H1 (cell line): ENCODE measurements around the gene MMP26. TPM values are rescaled to one million over a fixed set of nuclear protein-coding genes. Genes with fewer than 3 reads are reported as not detected.

ENCODE experiments used
- CTCF ChIA-PET: fragments of 300-600 bp; sonication (Branson Sonifier 250); formaldehyde crosslinking; loops from one replicate; lab custom pipeline; 2021; ENCODE audit not compliant: partially characterized antibody; lab: Charles Lee
- POLR2A ChIA-PET: fragments of 300-600 bp; sonication (Branson Sonifier 250); formaldehyde crosslinking; loops from one replicate; lab custom pipeline; 2021; ENCODE audit warnings: inconsistent platforms; ENCODE audit not compliant: partially characterized antibody; lab: Charles Lee
- DNase-seq, 2 experiments: peaks; one replicate each; pipeline versions ENCODE4 v3.0.0 to v3.0.0-alpha.2; 2010 to 2022; ENCODE audit warnings: low spot score in 2 of 2, low read depth in 1 of 2, mixed read lengths in 1 of 2
- FAIRE-seq: peaks from 2 replicates; lab custom pipeline; 2011; peaks lifted over from hg19 to GRCh38; lab: Jason Lieb, UNC
- H2AFZ ChIP-seq: 2 replicates; pipeline ENCODE4 v1.8.1; 2012; ENCODE audit warnings: low read length, inconsistent platforms
- H2AK5ac ChIP-seq: 2 replicates; pipeline ENCODE4 v1.6.1; 2013; ENCODE audit warnings: low read depth, low read length
- H2BK120ac ChIP-seq: replicated peaks from 2 replicates; pipeline ENCODE3; 2013; ENCODE audit warnings: low read depth, low read length, inconsistent platforms
- H2BK12ac ChIP-seq: 2 replicates; pipeline ENCODE4 v1.6.1; 2013; ENCODE audit warnings: low read depth, low read length
- H2BK15ac ChIP-seq: 2 replicates; pipeline ENCODE4 v1.6.1; 2013; ENCODE audit warnings: low read length
- H2BK20ac ChIP-seq: 2 replicates; pipeline ENCODE4 v1.6.1; 2013; ENCODE audit warnings: low read length
- H2BK5ac ChIP-seq: 2 replicates; pipeline ENCODE4 v1.6.1; 2013; ENCODE audit warnings: low read depth, low read length
- H3K14ac ChIP-seq: 2 replicates; pipeline ENCODE4 v1.6.1; 2013; ENCODE audit warnings: inconsistent platforms; ENCODE audit not compliant: insufficient read length
- H3K18ac ChIP-seq: 2 replicates; pipeline ENCODE4 v1.6.1; 2013; ENCODE audit warnings: low read length; ENCODE audit errors: extremely low read depth
- H3K23ac ChIP-seq: 2 replicates; pipeline ENCODE4 v1.6.1; 2013; ENCODE audit warnings: inconsistent platforms; ENCODE audit not compliant: insufficient read length
- H3K23me2 ChIP-seq: 2 replicates; pipeline ENCODE4 v1.6.1; 2013; ENCODE audit warnings: low read depth, low read length
- H3K27ac ChIP-seq: 2 replicates; pipeline ENCODE4 v1.6.1; 2011; ENCODE audit warnings: low read depth, low read length, inconsistent platforms
- H3K27me3 ChIP-seq, 4 experiments: replicated peaks in 1 of 4; 1 replicate in 1 of 4; 2 replicates in 3 of 4; pipeline versions ENCODE4 v1.6.1 to v1.8.1; 2011 to 2013; ENCODE audit warnings: low read length in 3 of 4, mild to moderate bottlenecking in 3 of 4, inconsistent platforms in 2 of 4, mixed read lengths in 2 of 4, moderate library complexity in 1 of 4; ENCODE audit not compliant: control insufficient read depth in 3 of 4, insufficient read depth in 3 of 4; ENCODE audit errors: extremely low read depth in 1 of 4
- H3K36me3 ChIP-seq, 4 experiments: 2 replicates each; pipeline versions ENCODE4 v1.6.1 to v1.8.1; 2011 to 2013; ENCODE audit warnings: mild to moderate bottlenecking in 4 of 4, low read length in 3 of 4, moderate library complexity in 2 of 4, control low read depth in 1 of 4, inconsistent platforms in 1 of 4; ENCODE audit not compliant: insufficient read depth in 4 of 4, control insufficient read depth in 2 of 4
- H3K4ac ChIP-seq: replicated peaks from 2 replicates; pipeline ENCODE3; 2013; ENCODE audit warnings: low read length, low read depth, mixed read lengths, inconsistent platforms; ENCODE audit not compliant: insufficient read length
- H3K4me1 ChIP-seq, 4 experiments: replicated peaks in 1 of 4; 1 replicate in 1 of 4; 2 replicates in 3 of 4; pipeline versions ENCODE4 v1.6.1 to v1.8.1; 2011 to 2013; ENCODE audit warnings: low read length in 3 of 4, inconsistent platforms in 2 of 4, mixed read lengths in 1 of 4; ENCODE audit not compliant: insufficient read depth in 4 of 4, control insufficient read depth in 3 of 4
- H3K4me2 ChIP-seq, 2 experiments: 2 replicates each; pipeline versions ENCODE4 v1.6.1 to v1.8.1; 2011 to 2013; ENCODE audit warnings: low read depth in 2 of 2, low read length in 2 of 2, control low read depth in 1 of 2, inconsistent platforms in 1 of 2, mild to moderate bottlenecking in 1 of 2; ENCODE audit not compliant: insufficient read depth in 1 of 2
- H3K4me3 ChIP-seq, 4 experiments: fragments of 200-600, 300-600 bp in 1 of 4; sonication (generic), shearing (Covaris generic), sonication (Bioruptor Twin) in 1 of 4; 2 replicates each; pipeline versions ENCODE4 v1.5.1 to v1.8.1; 2011 to 2016; ENCODE audit warnings: low read length in 4 of 4, low read depth in 3 of 4, control low read depth in 2 of 4, inconsistent platforms in 2 of 4, mild to moderate bottlenecking in 2 of 4, mixed read lengths in 1 of 4, moderate library complexity in 1 of 4; ENCODE audit not compliant: insufficient read depth in 2 of 4; ENCODE audit errors: extremely low read depth in 1 of 4
- H3K56ac ChIP-seq: replicated peaks from 2 replicates; pipeline ENCODE3; 2013; ENCODE audit warnings: low read depth, mild to moderate bottlenecking, mixed read lengths, low read length, inconsistent platforms; ENCODE audit not compliant: insufficient read length
- H3K79me1 ChIP-seq: 2 replicates; pipeline ENCODE4 v1.6.1; 2013; ENCODE audit warnings: low read depth, low read length, control low read depth
- H3K79me2 ChIP-seq, 2 experiments: 2 replicates each; pipeline versions ENCODE4 v1.6.1 to v1.8.1; 2012 to 2013; ENCODE audit warnings: low read length in 2 of 2, mild to moderate bottlenecking in 2 of 2, inconsistent platforms in 1 of 2; ENCODE audit not compliant: insufficient read depth in 2 of 2, control insufficient read depth in 1 of 2
- H3K9ac ChIP-seq, 4 experiments: replicated peaks in 1 of 4; 1 replicate in 1 of 4; 2 replicates in 3 of 4; pipeline versions ENCODE4 v1.6.1 to v1.8.1; 2011 to 2013; ENCODE audit warnings: low read depth in 3 of 4, low read length in 3 of 4, control low read depth in 2 of 4, mild to moderate bottlenecking in 2 of 4, moderate library complexity in 2 of 4, inconsistent platforms in 1 of 4; ENCODE audit errors: extremely low read depth in 1 of 4
- H3K9me3 ChIP-seq, 2 experiments: 2 replicates each; pipeline versions ENCODE4 v1.6.1 to v1.8.1; 2012 to 2013; ENCODE audit warnings: mild to moderate bottlenecking in 2 of 2, moderate library complexity in 2 of 2, control low read depth in 1 of 2, inconsistent platforms in 1 of 2, low read depth in 1 of 2, low read length in 1 of 2, mixed read lengths in 1 of 2; ENCODE audit not compliant: insufficient read depth in 2 of 2
- H4K20me1 ChIP-seq, 2 experiments: replicated peaks in 1 of 2; 2 replicates each; pipeline versions ENCODE3 to v1.8.1; 2011 to 2013; ENCODE audit warnings: inconsistent platforms in 2 of 2, low read length in 2 of 2, mild to moderate bottlenecking in 1 of 2; ENCODE audit not compliant: insufficient read depth in 2 of 2, control insufficient read depth in 1 of 2
- H4K5ac ChIP-seq: 2 replicates; pipeline ENCODE4 v1.6.1; 2013; ENCODE audit warnings: low read length, low read depth, mixed read lengths, inconsistent platforms; ENCODE audit not compliant: insufficient read length
- H4K8ac ChIP-seq: 2 replicates; pipeline ENCODE4 v1.8.0; 2013; ENCODE audit warnings: mild to moderate bottlenecking, moderate library complexity, low read length, inconsistent platforms; ENCODE audit not compliant: insufficient read depth; ENCODE audit errors: extremely low read depth
- H4K91ac ChIP-seq: replicated peaks from 2 replicates; pipeline ENCODE3; 2013; ENCODE audit warnings: low read length, mixed read lengths, inconsistent platforms; ENCODE audit not compliant: insufficient read length
- CBX5 ChIP-seq: fragments of 300-800, 300-1000 bp; sonication (generic); IDR thresholded peaks from 2 replicates; pipeline ENCODE4 v1.7.1; 2016; ENCODE audit warnings: antibody characterized with exemption, low read length, low read depth
- CHD1 ChIP-seq: IDR thresholded peaks from 2 replicates; pipeline ENCODE4 v1.6.1; 2012; ENCODE audit warnings: low read depth, low read length, improper control_type of control experiment
- CHD2 ChIP-seq: IDR thresholded peaks from 2 replicates; pipeline ENCODE4 v1.6.1; 2012; ENCODE audit warnings: low read length, improper control_type of control experiment
- CREB1 ChIP-seq: IDR thresholded peaks from 2 replicates; pipeline ENCODE4 v1.6.1; 2012; ENCODE audit warnings: inconsistent platforms
- CTBP2 ChIP-seq: IDR thresholded peaks from 2 replicates; pipeline ENCODE4 v1.7.0; 2011; ENCODE audit warnings: borderline replicate concordance, mild to moderate bottlenecking, moderate library complexity, mixed read lengths, low read length; ENCODE audit not compliant: insufficient read depth, insufficient read length
- GTF2F1 ChIP-seq: IDR thresholded peaks from 2 replicates; pipeline ENCODE4 v1.6.1; 2012; ENCODE audit warnings: low read depth, low read length, improper control_type of control experiment, borderline replicate concordance
- HDAC6 ChIP-seq: IDR thresholded peaks from one replicate; pipeline ENCODE4 v1.7.1; 2012; ENCODE audit warnings: low read depth, mild to moderate bottlenecking, inconsistent platforms, low read length, moderate library complexity
- NANOG ChIP-seq: IDR thresholded peaks from 2 replicates; pipeline ENCODE4 v1.6.1; 2011; ENCODE audit warnings: low read length, low read depth, mild to moderate bottlenecking, inconsistent platforms; ENCODE audit not compliant: insufficient read depth, poor library complexity, severe bottlenecking
- POLR2A ChIP-seq, 2 experiments: IDR thresholded peaks; 1 replicate in 1 of 2; 2 replicates in 1 of 2; pipeline ENCODE4 v1.6.1; 2011; ENCODE audit warnings: low read depth in 2 of 2, low read length in 2 of 2, mild to moderate bottlenecking in 2 of 2; ENCODE audit errors: control extremely low read depth in 1 of 2
- POU5F1 ChIP-seq: IDR thresholded peaks from 2 replicates; pipeline ENCODE4 v1.6.1; 2011; ENCODE audit warnings: low read depth, mild to moderate bottlenecking, low read length, moderate library complexity
- SAP30 ChIP-seq: fragments of 300-600 bp; sonication (generic); IDR thresholded peaks from 2 replicates; pipeline ENCODE4 v1.7.1; 2012; ENCODE audit warnings: low read length, moderate library complexity, mild to moderate bottlenecking, inconsistent platforms; ENCODE audit not compliant: insufficient read depth, insufficient replicate concordance
- SRF ChIP-seq: IDR thresholded peaks from 2 replicates; pipeline ENCODE4 v1.6.1; 2011; ENCODE audit warnings: mild to moderate bottlenecking, low read depth, low read length, moderate library complexity
- ZNF274 ChIP-seq: IDR thresholded peaks from 2 replicates; pipeline ENCODE4 v1.7.0; 2012; ENCODE audit warnings: low read length, borderline replicate concordance; ENCODE audit errors: extremely low read depth
- WGBS, 2 experiments: shearing (Covaris generic) in 1 of 2; methylation state at CpG; one replicate each; pipeline versions ENCODE4 v1.1.6 to v1.1.7; 2013 to 2015; ENCODE audit warnings: low lambda C conversion rate in 2 of 2, mixed read lengths in 2 of 2, inconsistent platforms in 1 of 2, low coverage in 1 of 2, missing lambda C conversion rate in 1 of 2; ENCODE audit not compliant: insufficient replicate concordance in 2 of 2, insufficient coverage in 1 of 2, insufficient read length in 1 of 2; ENCODE audit errors: extremely low coverage in 1 of 2, missing lambda C conversion rate in 1 of 2; 5-methylcytosine and 5-hydroxymethylcytosine counted together
- polyA plus RNA-seq, 7 experiments: library from polyadenylated mRNA; depleted of rRNA in 3 of 7; stranded (reverse) in 5 of 7; unstranded in 2 of 7; fragments of >200 nt in 5 of 7; fragments of 200-250 nt in 2 of 7; gene quantifications; 1 replicate in 5 of 7; 2 replicates in 1 of 7; 4 replicates in 1 of 7; pipeline versions ENCODE4 v1.2.1 to v1.2.3, GENCODE V29; 2011 to 2013; ENCODE audit warnings: missing spikeins in 2 of 7, mixed read lengths in 2 of 7
- total RNA-seq: library from RNA; stranded (reverse); fragmentation: NEBNext Ultra II Directional; extraction: Animal tissue kit (Norgen Biotek cat#: 25700); gene quantifications from 2 replicates; pipeline ENCODE4 v1.2.1, GENCODE V29; 2021
- TF ChIP-seq, protein P1 (sequence below): IDR thresholded peaks from 2 replicates; pipeline ENCODE4 v1.6.1; 2012; ENCODE audit warnings: low read length, inconsistent platforms

Gene MMP26
- total and polyA plus RNA-seq, 2 of the 8 experiments (the other 6 are each of a cell fraction or from before 2014, with no cell fraction given) = 0.06 TPM; not detected in 1

GRCh38 chr11:4700436-4700820 lies 4.2 kb upstream of the MMP26 start:
- Histone ChIP-seq H3K4ac (no peak overlapping the region), H3K36me3 (no peaks in the 10 kb centered on the region), H3K23ac (no peak overlapping the region), H3K4me1 (peaks cover 0 to 7% (median 5%) of the 10 kb centered on the region in 4 experiments; a peak in 4 of 7 replicates), H4K8ac (no peak overlapping the region), H3K27me3 (no peaks in the 10 kb centered on the region), H3K79me1 (no peaks in the 10 kb centered on the region), H3K4me3 (no peak overlapping the region), H3K79me2 (no peaks in the 10 kb centered on the region), H2BK120ac (no peak overlapping the region), H2AK5ac (no peak overlapping the region), H3K18ac (no peak overlapping the region), H3K4me2 (no peak overlapping the region), H3K9me3 (no peaks in the 10 kb centered on the region), H4K5ac (no peak overlapping the region), H3K14ac (no peak overlapping the region), H2BK15ac (no peak overlapping the region), H2BK12ac (no peak overlapping the region), H2BK20ac (no peak overlapping the region), H3K27ac (no peak overlapping the region), H3K56ac (no peak overlapping the region), H2AFZ (no peak overlapping the region), H3K9ac (no peak overlapping the region), H3K23me2 (no peaks in the 10 kb centered on the region), H4K91ac (no peak overlapping the region), H4K20me1 (no peaks in the 10 kb centered on the region), H2BK5ac (no peak overlapping the region)
- CTCF ChIA-PET = interaction anchor here (0.8 to 1.1 kb wide), 2 partner anchors 19 to 22 kb away, joined by 3 read pairs; no protein-coding TSS in a partner anchor
- WGBS, 2 experiments = 90% methylated on average over 1 of the region's 1 CpG; no CpG with 5 or more reads in 1 of the 2 experiments
- no peak for DNase-seq
- no peak for FAIRE-seq
- POLR2A ChIA-PET = no interaction called here
- TF ChIP-seq CREB1 (no peak), GTF2F1 (no peak), CHD1 (no peak), CBX5 (no peak), NANOG (no peak), POLR2A (IDR thresholded peaks at IDR 0.05; ENCODE audit: control extremely low read depth in 1 of 2, low read depth in 2 of 2, low read length in 2 of 2) (no peak), HDAC6 (no peak), SAP30 (no peak), SRF (no peak), ZNF274 (no peak), POU5F1 (no peak), CTBP2 (no peak), CHD2 (no peak)
- TF ChIP-seq, protein P1, sequence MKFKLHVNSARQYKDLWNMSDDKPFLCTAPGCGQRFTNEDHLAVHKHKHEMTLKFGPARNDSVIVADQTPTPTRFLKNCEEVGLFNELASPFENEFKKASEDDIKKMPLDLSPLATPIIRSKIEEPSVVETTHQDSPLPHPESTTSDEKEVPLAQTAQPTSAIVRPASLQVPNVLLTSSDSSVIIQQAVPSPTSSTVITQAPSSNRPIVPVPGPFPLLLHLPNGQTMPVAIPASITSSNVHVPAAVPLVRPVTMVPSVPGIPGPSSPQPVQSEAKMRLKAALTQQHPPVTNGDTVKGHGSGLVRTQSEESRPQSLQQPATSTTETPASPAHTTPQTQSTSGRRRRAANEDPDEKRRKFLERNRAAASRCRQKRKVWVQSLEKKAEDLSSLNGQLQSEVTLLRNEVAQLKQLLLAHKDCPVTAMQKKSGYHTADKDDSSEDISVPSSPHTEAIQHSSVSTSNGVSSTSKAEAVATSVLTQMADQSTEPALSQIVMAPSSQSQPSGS = no peak
